HUDEP-2 (cell line): Measurements from ENCODE around the gene MAP3K12.

Source experiments
- DNase-seq, 76 experiments: peaks; one replicate each; lab custom pipeline; 2025; ENCODE audit not compliant: unreplicated experiment in 76 of 76; lab: John Stamatoyannopoulos, UW

Gene MAP3K12

GRCh38 chr12:53508534-53509170, 9.4 kb upstream of the MAP3K12 start:
- peak in 71 of 76 experiments; percentile 3 to 86 (median 61) for DNase-seq

DNA sequence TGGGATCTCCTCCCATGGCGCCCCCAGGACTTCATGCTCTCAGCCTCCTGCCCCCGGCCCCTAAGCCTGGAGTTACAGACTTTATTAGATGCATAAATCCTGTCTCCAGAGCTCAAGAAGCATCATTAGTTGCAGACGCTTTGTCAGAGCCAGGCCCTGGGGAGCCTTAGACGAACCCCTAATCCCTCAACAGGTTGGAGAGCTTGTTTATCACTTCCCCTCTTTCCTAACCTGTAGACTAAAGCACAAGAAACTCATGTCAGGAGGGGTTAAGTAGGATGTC, 8.3 kb upstream of the MAP3K12 start:
- no peak for DNase-seq

DNA sequence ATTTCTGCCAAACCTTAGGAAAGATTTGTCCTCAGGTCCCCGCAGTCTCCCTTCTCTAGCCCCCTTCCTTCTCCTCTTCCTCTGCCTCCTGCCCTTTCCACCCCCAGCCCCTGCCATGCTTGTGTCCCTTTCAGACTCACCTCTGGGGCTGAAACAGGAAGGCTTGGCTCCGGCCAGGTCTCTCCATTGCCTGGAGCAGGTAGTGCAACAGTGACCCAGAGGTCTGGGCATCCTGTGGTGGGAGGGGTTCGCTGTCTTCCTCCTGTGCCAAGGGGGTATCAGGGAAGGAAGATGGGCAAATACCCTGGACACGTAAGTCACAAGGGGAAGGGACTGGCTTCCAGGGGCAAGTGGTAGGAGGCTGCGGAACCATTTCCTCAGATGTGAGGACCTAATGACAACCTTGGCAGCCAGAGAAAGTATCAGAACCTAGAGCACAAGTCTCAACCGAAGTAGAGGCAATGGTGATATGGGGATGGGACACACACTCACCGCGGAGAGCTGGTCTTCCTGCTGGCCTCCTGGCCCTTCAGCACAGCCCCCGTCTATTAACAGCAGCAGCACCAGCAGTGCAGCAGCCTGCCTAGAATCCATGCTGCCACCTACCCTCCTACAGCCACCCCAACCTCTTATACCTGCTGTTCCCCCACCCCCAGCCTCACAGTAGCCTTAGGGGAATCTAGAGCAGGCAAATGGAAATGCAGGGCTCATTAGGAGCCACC, 7.8 kb upstream of the MAP3K12 start, which contains the start of gene NPFF:
Gene NPFF, minus strand, starts transcription at position 604 of the 722 bp plus-strand sequence. Its CDS starts 10 bp downstream, at position 594.
- no peak for DNase-seq

- DNase-seq = no peak
Measured at GRCh38 chr12:53506450-53506785, 7.2 kb upstream of the MAP3K12 start.

DNA sequence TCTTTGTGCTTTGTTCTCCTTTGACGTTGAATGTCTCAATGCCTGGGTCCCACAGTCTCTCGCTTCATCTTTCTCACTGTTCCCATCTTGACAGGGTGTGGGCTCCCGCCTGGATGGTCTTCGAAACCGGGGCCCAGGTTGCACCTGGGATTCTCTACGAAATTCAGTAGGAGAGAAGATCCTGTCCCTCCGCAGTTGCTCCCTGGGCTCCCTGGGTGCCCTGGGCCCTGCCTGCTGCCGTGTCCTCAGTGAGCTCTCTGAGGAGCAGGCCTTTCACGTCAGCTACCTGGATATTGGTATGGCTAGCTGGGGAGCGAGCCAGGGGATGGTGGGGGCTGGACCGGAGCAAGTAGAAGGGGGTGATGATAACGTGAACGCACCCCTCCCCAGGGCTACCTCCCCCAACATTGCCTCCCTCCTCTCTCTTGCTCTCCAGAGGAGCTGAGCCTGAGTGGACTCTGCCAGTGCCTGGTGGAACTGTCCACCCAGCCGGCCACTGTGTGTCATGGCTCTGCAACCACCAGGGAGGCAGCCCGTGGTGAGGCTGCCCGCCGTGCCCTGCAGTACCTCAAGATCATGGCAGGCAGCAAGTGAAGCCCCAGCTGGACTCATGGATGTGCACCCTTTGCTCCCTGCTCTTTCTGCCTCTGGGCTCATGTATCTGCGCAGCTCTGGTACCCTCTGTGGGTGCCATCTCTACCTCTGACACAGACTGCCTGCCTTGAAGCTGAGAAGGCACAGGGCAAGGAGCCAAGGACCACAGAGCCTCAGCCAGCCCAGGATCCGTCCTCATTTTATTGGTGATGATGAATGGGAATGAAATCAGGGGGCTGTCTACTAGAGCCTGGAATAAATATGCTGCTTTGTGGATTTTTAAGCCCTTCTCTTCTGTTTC, 6.5 kb upstream of the MAP3K12 start:
- no peak for DNase-seq

- DNase-seq = no peak
Measured at GRCh38 chr12:53505086-53505485, 5.8 kb upstream of the MAP3K12 start.

DNA sequence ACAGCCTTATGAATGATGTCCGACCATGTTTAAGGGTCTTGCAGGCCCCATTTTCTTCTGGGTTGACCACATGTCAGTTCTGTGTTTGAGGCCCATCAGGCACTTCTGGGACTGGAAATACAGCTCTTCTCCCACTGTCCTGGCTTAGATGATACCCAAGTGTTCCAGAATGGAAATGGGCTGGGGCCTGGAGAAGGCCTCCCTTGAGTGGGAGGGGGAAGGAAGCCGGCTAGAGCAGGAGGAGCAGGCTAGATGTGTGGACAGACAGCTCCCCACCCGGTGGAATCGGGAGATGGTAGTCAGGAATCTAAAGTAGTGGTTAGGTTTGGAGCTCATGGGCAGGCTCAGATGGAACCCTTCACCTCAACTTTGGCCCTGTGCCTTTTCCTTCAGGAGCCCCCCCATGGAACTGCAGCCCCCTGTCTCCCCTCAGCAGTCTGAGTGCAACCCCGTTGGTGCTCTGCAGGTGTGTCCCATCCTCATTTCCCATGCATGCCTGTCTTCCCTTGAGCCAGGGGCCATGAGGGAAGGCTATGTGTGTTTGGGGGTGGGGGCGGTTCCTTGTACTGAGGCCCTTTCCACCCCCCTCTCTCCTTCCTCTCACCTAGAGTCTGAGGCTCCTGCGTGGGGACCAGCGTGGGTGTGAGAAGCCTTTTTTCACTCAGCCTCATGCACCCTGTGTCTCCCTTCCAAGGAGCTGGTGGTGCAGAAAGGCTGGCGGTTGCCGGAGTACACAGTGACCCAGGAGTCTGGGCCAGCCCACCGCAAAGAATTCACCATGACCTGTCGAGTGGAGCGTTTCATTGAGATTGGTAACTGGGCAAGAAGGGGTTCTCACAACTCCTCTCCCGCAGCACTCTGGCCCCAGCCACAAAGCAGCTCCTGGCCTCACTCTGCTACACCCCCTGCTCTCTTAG, 5.0 kb upstream of the MAP3K12 start:
- no peak for DNase-seq

- DNase-seq = no peak
Measured at GRCh38 chr12:53502983-53503728, 3.9 kb upstream of the MAP3K12 start.

- DNase-seq = no peak
Measured at GRCh38 chr12:53502331-53502730, 3.1 kb upstream of the MAP3K12 start.

DNA sequence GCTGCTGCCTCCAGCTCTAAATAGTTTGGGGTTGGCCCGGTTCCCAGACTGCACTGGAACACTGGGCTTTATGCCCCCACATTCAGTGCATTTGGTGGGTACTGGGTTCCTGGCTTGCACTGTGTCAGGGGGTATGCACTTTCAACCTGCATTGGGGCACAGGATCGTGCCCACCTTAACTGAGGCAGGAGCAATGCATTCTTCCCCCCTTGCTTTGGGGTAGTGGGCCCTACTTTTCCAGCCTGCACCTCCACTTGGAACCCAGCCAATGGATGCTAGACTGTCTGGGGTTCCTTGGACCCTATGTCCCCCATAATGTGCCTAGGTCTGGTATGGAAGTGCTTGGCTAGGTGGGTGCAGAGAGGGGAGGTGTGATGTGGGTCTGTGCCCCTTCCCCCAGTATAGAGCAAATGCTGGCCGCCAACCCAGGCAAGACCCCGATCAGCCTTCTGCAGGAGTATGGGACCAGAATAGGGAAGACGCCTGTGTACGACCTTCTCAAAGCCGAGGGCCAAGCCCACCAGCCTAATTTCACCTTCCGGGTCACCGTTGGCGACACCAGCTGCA, 2.4 kb upstream of the MAP3K12 start:
- no peak for DNase-seq

DNA sequence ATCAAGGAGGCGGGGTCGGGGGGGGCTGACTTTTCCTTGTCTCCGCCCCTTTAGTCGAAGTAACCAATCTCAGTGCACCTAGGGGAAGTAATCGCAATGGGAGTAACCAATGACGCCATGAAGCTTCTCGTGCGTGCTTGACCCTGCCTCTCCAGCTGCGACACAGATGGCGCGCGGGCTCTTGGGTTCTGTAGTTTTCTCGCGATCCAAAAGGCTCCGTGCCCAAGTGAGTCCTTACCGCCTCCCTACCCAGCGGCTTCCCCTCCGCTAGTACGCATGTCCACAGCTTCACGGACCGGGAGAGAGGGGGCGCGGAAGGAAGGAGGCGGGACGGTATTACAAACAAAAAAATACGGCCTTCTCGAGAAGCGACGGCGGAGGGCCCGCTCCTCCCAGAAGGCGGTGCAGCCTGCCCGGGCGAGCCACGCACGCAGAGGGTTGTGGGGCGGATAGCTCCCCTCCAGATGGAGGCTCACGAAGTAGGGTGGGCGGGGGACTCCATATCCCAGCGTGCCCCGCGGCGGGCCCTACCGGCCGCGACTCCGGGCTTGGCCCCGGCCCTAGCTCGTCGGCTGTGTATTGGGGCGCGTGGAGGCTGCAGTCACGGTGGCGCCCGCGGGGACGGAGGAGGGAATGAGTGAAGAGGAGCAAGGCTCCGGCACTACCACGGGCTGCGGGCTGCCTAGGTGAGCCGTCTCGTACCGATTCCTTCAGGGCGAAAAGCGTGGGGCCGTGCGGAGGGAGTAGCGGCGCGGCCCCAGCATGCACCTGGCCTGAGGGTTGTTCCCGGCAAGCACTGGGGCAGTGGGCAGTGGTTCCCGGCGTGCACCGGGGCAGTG, 1.7 kb upstream of the MAP3K12 start, which contains the start of gene TARBP2:
Gene TARBP2, plus strand, starts transcription at position 508 of the 839 bp plus-strand sequence. Its CDS starts 126 bp downstream, at position 634.
- DNase-seq = peak in 75 of 76 experiments; percentile 80 to 99 (median 96)

- peak in 12 of 76 experiments; percentile 10 to 80 (median 26) for DNase-seq
Measured at GRCh38 chr12:53500142-53500775, 1.0 kb upstream of the MAP3K12 start.

DNA sequence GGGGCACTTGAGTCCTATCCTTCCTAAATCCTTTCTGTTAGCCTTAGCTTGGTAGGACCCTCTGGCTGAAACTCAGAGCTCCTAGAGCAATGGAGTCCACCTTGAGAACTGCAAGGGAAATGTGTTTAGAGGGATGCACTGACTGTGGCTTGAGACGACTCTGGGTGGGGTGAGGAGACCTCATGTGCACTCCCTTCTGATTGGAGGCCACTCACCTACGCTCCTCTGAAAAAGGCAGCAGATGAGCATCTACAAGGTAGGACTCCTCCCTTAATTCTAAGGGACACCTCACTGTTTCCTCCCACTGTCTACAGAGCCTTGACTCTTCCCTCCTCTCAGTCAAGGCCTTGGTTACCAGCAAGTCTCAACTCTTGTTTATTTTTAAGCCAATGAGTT, 1.0 kb downstream of the MAP3K12 start:
- DNase-seq = no peak

- no peak for DNase-seq
Measured at GRCh38 chr12:53497461-53497860, 1.8 kb downstream of the MAP3K12 start.

DNA sequence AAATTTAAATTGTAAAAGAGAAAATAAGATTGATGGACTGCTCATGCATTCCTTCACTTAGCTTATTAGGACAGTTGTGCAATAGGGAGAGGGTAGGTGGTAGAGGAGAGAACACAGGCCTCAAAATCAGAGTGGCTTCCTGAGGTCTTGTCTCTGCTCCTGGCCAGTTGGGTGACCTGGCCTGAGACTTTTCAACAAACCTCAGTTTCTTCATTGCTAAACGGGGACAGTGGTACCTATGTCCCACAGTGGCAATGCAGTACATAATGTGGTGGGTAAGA, 2.6 kb downstream of the MAP3K12 start:
- no peak for DNase-seq

DNA sequence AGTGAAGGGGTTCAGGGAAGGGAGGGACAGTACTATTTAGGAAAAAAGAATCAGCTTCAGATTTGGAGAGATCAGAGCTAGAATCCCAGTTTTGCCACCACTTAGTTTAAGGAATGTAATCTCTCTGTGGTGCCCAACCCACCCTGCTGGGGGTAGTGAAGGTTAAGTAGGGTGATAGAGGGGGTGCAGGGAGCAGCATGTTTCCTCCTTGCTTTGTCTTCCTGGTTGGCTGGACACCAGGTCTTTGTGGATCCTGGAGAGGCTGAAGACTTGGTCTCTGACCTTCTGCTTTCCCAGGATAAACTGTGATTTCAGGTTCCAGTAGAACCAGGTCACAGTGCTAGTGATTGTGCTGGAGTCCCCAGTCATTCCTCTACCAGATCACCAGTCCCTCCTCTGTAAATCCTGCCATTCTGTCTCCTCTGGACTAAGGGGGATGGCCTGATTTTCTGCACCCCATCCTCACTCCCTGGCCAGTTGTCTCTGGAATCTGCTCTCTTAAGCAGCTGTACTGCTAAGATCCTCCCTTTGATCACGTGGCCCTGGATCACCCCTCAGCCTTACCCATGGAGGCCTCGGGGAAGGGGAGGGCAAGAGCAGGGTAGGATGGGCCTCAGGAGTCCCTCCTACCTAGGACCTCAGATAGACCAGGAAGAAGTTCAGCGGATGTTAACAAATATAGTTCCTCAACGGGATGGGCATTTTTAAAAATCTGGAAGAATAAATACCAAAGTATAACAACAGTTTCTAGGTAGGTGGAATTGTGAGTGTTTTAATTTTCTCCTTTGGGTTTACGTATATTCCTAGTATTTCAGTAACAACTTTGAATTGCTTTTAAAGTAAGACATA, 3.1 kb downstream of the MAP3K12 start:
- peak in 40 of 76 experiments; percentile 5 to 55 (median 28) for DNase-seq
